ENCODE measurements around the gene KCNG4. TPM values are rescaled to one million over a fixed set of nuclear protein-coding genes. Genes with fewer than 3 reads are reported as not detected.

Gene KCNG4
- total RNA-seq, 1 experiment from 2014 or later, result not detected

Small RNAs within 50 kb of the gene (small RNA-seq; reads per million reads assigned to genes)
- not detected for gene RNA5SP433

Other genes starting within 250 kb of the KCNG4 start
- not detected in 2 replicates for gene SLC38A8, start 197.2 kb downstream of the KCNG4 start, total RNA-seq (2014; rRNA removed; shearing (Covaris generic))
- gene MBTPS1, start 123.1 kb downstream of the KCNG4 start, total RNA-seq (2014; rRNA removed; shearing (Covaris generic)), result 62.4 and 72.8 TPM in 2 replicates
- gene HSDL1, start 94.8 kb downstream of the KCNG4 start, total RNA-seq (2014; rRNA removed; shearing (Covaris generic)), result 19.3 and 19.4 TPM in 2 replicates
- not detected in 2 replicates for gene DNAAF1, start 94.7 kb downstream of the KCNG4 start, total RNA-seq (2014; rRNA removed; shearing (Covaris generic))
- 26.4 and 27.8 TPM in 2 replicates for gene TAF1C, start 53.0 kb downstream of the KCNG4 start, total RNA-seq (2014; rRNA removed; shearing (Covaris generic))
- not detected in 2 replicates for gene ADAD2, start 48.9 kb downstream of the KCNG4 start, total RNA-seq (2014; rRNA removed; shearing (Covaris generic))
- 0.37 TPM in 1 of 2 replicates, not detected in the other for gene WFDC1, start 54.9 kb upstream of the KCNG4 start, total RNA-seq (2014; rRNA removed; shearing (Covaris generic))
- gene ATP2C2, start 128.5 kb upstream of the KCNG4 start, total RNA-seq (2014; rRNA removed; shearing (Covaris generic)), result not detected in 2 replicates

Measured in HT1080 (cell line).